ENCODE measurements around the gene GRHL1. TPM values are rescaled to one million over a fixed set of nuclear protein-coding genes. Genes with fewer than 3 reads are reported as not detected.
A peak's percentile ranks its signal among the peaks of the same experiment; 100 is the strongest.

Gene GRHL1
- total and polyA plus RNA-seq, 10 donors: 0.20 to 3.0 (median 1.2) TPM

DNA sequence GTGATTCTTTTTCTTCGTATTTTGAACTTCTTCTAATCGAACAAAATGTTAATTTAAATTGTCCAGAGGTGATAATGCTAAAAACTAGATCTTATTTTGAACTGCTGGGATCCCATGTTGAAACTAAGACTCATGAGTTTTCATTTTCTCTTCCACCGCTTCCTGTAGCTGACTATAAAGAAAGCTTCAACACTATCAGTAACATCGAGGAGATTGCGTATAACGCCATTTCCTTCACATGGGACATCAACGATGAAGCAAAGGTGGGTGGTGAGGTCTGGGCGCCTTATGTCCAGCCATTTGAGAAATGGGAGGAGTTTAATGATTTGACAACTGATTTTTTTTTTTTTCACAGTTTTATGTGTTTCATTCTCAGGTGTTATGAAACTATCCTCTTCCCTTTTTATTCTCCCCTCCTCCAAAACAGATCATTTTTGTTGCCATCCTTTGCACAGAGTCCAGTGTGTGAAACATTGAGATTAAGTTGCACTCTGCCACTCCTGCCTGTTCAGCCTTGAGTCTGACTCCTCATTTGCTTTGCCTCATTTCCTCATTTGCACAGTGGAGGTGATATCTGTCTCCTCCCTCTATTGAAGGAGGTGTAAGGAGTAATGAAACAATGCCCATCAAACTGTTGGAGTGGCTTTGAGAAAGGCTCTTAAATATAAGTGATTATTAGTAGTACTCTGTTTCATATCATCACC, 13.8 kb downstream of the GRHL1 start:
- 59 to 79% (median 72%) methylated on average over 8 of the region's 8 CpGs for WGBS, 5 donors
- peak overlapping the region in 1 of 8 donors; percentile 16 for H3K27ac ChIP-seq
- TF ChIP-seq POLR2AphosphoS5 (IDR thresholded peaks at IDR 0.05) (no peak), POLR2A (IDR thresholded peaks at IDR 0.05) (no peak)
- TF ChIP-seq, protein P1, sequence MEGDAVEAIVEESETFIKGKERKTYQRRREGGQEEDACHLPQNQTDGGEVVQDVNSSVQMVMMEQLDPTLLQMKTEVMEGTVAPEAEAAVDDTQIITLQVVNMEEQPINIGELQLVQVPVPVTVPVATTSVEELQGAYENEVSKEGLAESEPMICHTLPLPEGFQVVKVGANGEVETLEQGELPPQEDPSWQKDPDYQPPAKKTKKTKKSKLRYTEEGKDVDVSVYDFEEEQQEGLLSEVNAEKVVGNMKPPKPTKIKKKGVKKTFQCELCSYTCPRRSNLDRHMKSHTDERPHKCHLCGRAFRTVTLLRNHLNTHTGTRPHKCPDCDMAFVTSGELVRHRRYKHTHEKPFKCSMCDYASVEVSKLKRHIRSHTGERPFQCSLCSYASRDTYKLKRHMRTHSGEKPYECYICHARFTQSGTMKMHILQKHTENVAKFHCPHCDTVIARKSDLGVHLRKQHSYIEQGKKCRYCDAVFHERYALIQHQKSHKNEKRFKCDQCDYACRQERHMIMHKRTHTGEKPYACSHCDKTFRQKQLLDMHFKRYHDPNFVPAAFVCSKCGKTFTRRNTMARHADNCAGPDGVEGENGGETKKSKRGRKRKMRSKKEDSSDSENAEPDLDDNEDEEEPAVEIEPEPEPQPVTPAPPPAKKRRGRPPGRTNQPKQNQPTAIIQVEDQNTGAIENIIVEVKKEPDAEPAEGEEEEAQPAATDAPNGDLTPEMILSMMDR (IDR thresholded peaks at IDR 0.05 in 8 of 11, conservative IDR thresholded peaks at IDR 0.05 in 3 of 11): no peak
- H3K36me3 ChIP-seq: no peaks in the 10 kb centered on the region
- peaks cover 0 to 2% (median 0%) of the 10 kb centered on the region in 7 donors for H3K27me3 ChIP-seq (replicated peaks in 1 of 7)
- H3K4me3 ChIP-seq: no peak overlapping the region
- H3K9me3 ChIP-seq: no peaks in the 10 kb centered on the region
- no peak for DNase-seq
- H3K4me1 ChIP-seq: peaks cover 0 to 15% (median 5%) of the 10 kb centered on the region in 6 donors
- intact Hi-C loops (cut with DNase I; ENCODE audit: low total_unique reads): no loop called here

DNA sequence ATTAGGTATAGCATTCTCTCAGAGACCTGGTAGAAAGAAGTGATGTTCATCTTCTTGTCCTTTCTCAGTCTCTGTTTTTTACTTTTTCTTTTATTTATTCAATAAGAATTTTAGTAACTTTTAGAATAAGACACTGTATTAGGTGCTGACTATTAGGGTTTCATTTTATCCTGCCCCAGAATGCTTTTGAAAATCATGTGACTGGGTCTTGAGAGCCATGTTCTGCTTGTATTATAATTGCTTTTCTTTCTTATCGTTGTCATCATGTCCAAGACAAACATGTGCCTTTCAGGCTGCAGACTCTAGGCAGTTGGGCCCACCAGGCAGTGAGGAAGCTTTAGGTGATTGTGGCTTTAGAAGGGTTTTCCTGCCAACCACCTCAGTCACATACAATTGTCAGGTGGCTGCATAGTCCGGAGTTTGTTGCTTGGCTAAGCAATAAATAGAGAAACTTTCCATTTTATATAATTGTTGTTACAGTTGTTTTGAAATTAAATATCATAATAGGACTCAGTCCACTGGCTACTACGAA, 15.1 kb downstream of the GRHL1 start:
- Histone ChIP-seq H3K27ac (no peak overlapping the region), H3K27me3 (replicated peaks in 1 of 7) (no peaks in the 10 kb centered on the region), H3K9me3 (no peaks in the 10 kb centered on the region), H3K4me1 (peaks cover 0 to 15% (median 5%) of the 10 kb centered on the region in 6 donors), H3K36me3 (no peaks in the 10 kb centered on the region), H3K4me3 (no peak overlapping the region)
- WGBS, 5 donors: 52 to 73% (median 63%) methylated on average over 3 of the region's 3 CpGs
- TF ChIP-seq POLR2A (IDR thresholded peaks at IDR 0.05) (no peak), POLR2AphosphoS5 (IDR thresholded peaks at IDR 0.05) (no peak)
- TF ChIP-seq, protein P1 (IDR thresholded peaks at IDR 0.05 in 8 of 11, conservative IDR thresholded peaks at IDR 0.05 in 3 of 11): no peak
- DNase-seq: no peak
- intact Hi-C loops (cut with DNase I; ENCODE audit: low total_unique reads): no loop called here

- intact Hi-C loops (cut with DNase I; ENCODE audit: low total_unique reads): no loop called here
- Histone ChIP-seq H3K27me3 (replicated peaks in 1 of 7) (no peaks in the 10 kb centered on the region), H3K9me3 (no peaks in the 10 kb centered on the region), H3K4me1 (peaks cover 0 to 15% (median 5%) of the 10 kb centered on the region in 6 donors), H3K4me3 (no peak overlapping the region), H3K36me3 (no peaks in the 10 kb centered on the region), H3K27ac (no peak overlapping the region)
- WGBS, 5 donors: 84 to 91% (median 85%) methylated on average over 11 of the region's 11 CpGs
- TF ChIP-seq, protein P1 (IDR thresholded peaks at IDR 0.05 in 8 of 11, conservative IDR thresholded peaks at IDR 0.05 in 3 of 11): no peak
- TF ChIP-seq POLR2AphosphoS5 (IDR thresholded peaks at IDR 0.05): no peak
- no peak for TF ChIP-seq POLR2A (IDR thresholded peaks at IDR 0.05)
- no peak for DNase-seq
These were observed 15.7 kb downstream of the GRHL1 start for GRCh38 chr2:9967053-9967775.
